ENCODE data around the gene HTR7.

DNA sequence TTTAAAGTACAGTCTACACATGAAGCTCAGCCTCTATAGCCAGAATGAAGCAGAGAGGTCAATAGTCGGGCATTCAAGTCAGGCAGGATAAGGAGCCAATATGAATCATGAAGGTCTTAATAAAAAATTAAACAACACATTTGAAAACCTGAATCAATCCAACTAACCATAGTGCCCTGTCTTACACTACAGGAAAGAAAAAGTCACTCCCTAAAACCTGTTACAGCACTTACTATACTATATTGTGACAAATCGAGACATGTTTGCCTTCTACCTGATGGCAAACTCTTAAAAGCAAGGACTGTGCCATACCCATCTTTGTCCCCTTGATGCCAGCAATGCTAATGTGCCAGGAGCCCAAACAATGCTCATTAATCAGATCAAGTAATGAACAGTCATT is 117.6 kb downstream of the HTR7 start:
- TF ChIP-seq SMC3 (IDR thresholded peaks at IDR 0.05; ENCODE audit: low read depth, low read length) (no peak), RCOR1 (IDR thresholded peaks at IDR 0.05; ENCODE audit: insufficient replicate concordance, low read length) (no peak), RAD21 (IDR thresholded peaks at IDR 0.05; ENCODE audit: low read length) (no peak), POLR2A (IDR thresholded peaks at IDR 0.05; ENCODE audit: low read depth, low read length) (no peak), RFX5 (IDR thresholded peaks at IDR 0.05; ENCODE audit: low read depth, low read length) (no peak), ELK1 (IDR thresholded peaks at IDR 0.05; ENCODE audit: borderline replicate concordance, low read depth, low read length) (no peak), CEBPB (IDR thresholded peaks at IDR 0.05; ENCODE audit: low read depth, low read length) (no peak), BHLHE40 (IDR thresholded peaks at IDR 0.05; ENCODE audit: low read depth, low read length) (no peak), CHD1 (IDR thresholded peaks at IDR 0.05; ENCODE audit: low read depth, low read length) (no peak), NFE2L2 (IDR thresholded peaks at IDR 0.05; ENCODE audit: low read depth, low read length) (no peak), FOS (IDR thresholded peaks at IDR 0.05; ENCODE audit: low read depth, low read length) (no peak)
- TF ChIP-seq, protein P1, sequence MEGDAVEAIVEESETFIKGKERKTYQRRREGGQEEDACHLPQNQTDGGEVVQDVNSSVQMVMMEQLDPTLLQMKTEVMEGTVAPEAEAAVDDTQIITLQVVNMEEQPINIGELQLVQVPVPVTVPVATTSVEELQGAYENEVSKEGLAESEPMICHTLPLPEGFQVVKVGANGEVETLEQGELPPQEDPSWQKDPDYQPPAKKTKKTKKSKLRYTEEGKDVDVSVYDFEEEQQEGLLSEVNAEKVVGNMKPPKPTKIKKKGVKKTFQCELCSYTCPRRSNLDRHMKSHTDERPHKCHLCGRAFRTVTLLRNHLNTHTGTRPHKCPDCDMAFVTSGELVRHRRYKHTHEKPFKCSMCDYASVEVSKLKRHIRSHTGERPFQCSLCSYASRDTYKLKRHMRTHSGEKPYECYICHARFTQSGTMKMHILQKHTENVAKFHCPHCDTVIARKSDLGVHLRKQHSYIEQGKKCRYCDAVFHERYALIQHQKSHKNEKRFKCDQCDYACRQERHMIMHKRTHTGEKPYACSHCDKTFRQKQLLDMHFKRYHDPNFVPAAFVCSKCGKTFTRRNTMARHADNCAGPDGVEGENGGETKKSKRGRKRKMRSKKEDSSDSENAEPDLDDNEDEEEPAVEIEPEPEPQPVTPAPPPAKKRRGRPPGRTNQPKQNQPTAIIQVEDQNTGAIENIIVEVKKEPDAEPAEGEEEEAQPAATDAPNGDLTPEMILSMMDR (conservative IDR thresholded peaks at IDR 0.05; ENCODE audit: low read depth, low read length) = no peak

Data from IMR-90 (cell line).